ENCODE measurements around the gene NUDT5. TPM values are rescaled to one million over a fixed set of nuclear protein-coding genes. Genes with fewer than 3 reads are reported as not detected.

NUDT5 gene
- polyA plus RNA-seq, 4 donors, result 39.6 to 81.6 (median 79.8) TPM

- no peak for DNase-seq (ENCODE audit: low read depth in 4 of 4, low spot score in 3 of 4)
Measured at GRCh38 chr10:12165999-12166775, 29.5 kb downstream of the NUDT5 start.

GRCh38 chr10:12165036-12165435, 30.7 kb downstream of the NUDT5 start:
- no peak for DNase-seq (ENCODE audit: low read depth in 4 of 4, low spot score in 3 of 4)

- no peak for DNase-seq (ENCODE audit: low read depth in 4 of 4, low spot score in 3 of 4)
Measured at GRCh38 chr10:12164085-12164484, 31.6 kb downstream of the NUDT5 start.

GRCh38 chr10:12162927-12163326, 32.8 kb downstream of the NUDT5 start:
- DNase-seq (ENCODE audit: low read depth in 4 of 4, low spot score in 3 of 4), result no peak

- DNase-seq (ENCODE audit: low read depth in 4 of 4, low spot score in 3 of 4), result no peak
Measured at GRCh38 chr10:12160664-12161063, 35.0 kb downstream of the NUDT5 start.

- DNase-seq (ENCODE audit: low read depth in 4 of 4, low spot score in 3 of 4), result no peak
Measured at GRCh38 chr10:12158111-12158510, 37.6 kb downstream of the NUDT5 start.

GRCh38 chr10:12156367-12157123, 39.1 kb downstream of the NUDT5 start:
- no peak for DNase-seq (ENCODE audit: low read depth in 4 of 4, low spot score in 3 of 4)

- DNase-seq (ENCODE audit: low read depth in 4 of 4, low spot score in 3 of 4), result no peak
Measured at GRCh38 chr10:12154516-12154915, 41.2 kb downstream of the NUDT5 start.

- no peak for DNase-seq (ENCODE audit: low read depth in 4 of 4, low spot score in 3 of 4)
Measured at GRCh38 chr10:12150163-12150562, 45.5 kb downstream of the NUDT5 start.

GRCh38 chr10:12144538-12144937, 51.2 kb downstream of the NUDT5 start:
- DNase-seq (ENCODE audit: low read depth in 4 of 4, low spot score in 3 of 4), result no peak

GRCh38 chr10:12140038-12140437, 55.7 kb downstream of the NUDT5 start:
- no peak for DNase-seq (ENCODE audit: low read depth in 4 of 4, low spot score in 3 of 4)

- no peak for DNase-seq (ENCODE audit: low read depth in 4 of 4, low spot score in 3 of 4)
Measured at GRCh38 chr10:12135631-12136030, 60.1 kb downstream of the NUDT5 start.

GRCh38 chr10:12130237-12130872, 65.3 kb downstream of the NUDT5 start:
- peak in 2 of 4 donors; percentile 35 to 36 for DNase-seq (ENCODE audit: low read depth in 4 of 4, low spot score in 3 of 4)

GRCh38 chr10:12129222-12130111, 66.2 kb downstream of the NUDT5 start, which contains the start of gene SEC61A2:
Gene SEC61A2, plus strand, starts transcription at chr10:12129677. Its CDS starts 111 bp downstream, at chr10:12129788.
- peak; percentile 77 to 91 (median 88) for DNase-seq (ENCODE audit: low read depth in 4 of 4, low spot score in 3 of 4)

- DNase-seq (ENCODE audit: low read depth in 4 of 4, low spot score in 3 of 4), result no peak
Measured at GRCh38 chr10:12121673-12122072, 74.0 kb downstream of the NUDT5 start.

Other genes starting within 250 kb of the NUDT5 start
- gene UPF2, start 153.1 kb downstream of the NUDT5 start, polyA plus RNA-seq (ENCODE audit: insufficient read length in 4 of 4), result 10 to 100 TPM; 27.3 to 39.8 (median 37.7) TPM
- 10 to 100 TPM; 16.7 to 35.4 (median 30.2) TPM for gene DHTKD1, start 126.9 kb downstream of the NUDT5 start, polyA plus RNA-seq (ENCODE audit: insufficient read length in 4 of 4)
- gene SEC61A2, start 66.2 kb downstream of the NUDT5 start, polyA plus RNA-seq (ENCODE audit: insufficient read length in 4 of 4), result 10 to 100 TPM; 13.7 to 24.7 (median 15.1) TPM
- 100 to 1,000 TPM; 100 to 145 (median 124) TPM for gene CDC123, start 297 bp upstream of the NUDT5 start, polyA plus RNA-seq (ENCODE audit: insufficient read length in 4 of 4)
- gene CAMK1D, start 153.7 kb upstream of the NUDT5 start, polyA plus RNA-seq (ENCODE audit: insufficient read length in 4 of 4), result 10 to 100 TPM; 11.1 to 20.6 (median 11.2) TPM